NCI-H69 (cell line): ENCODE measurements around the gene CAMKV.
A peak's percentile ranks its signal among the peaks of the same experiment; 100 is the strongest.
"Not testable (repeated sequence)": the region's sequence is repeated elsewhere in the genome, so short reads cannot be mapped to it uniquely, and the experiment has no call there.

Source experiments
- DNase-seq: peaks from one replicate; lab custom pipeline; 2025; lab: John Stamatoyannopoulos, UW

CAMKV gene

GRCh38 chr3:49869525-49870126 is at the start of gene CAMKV:
Gene CAMKV (minus strand): TSS chr3:49869906. CDS start chr3:49862388, 7,518 bp downstream.
- peak; percentile 82 for DNase-seq

- DNase-seq: not testable (repeated sequence)
Observed at GRCh38 chr3:49917806-49918590, 48.3 kb upstream of the CAMKV start.

GRCh38 chr3:49916686-49917085 is 47.0 kb upstream of the CAMKV start:
- no peak for DNase-seq

- no peak for DNase-seq
Observed at GRCh38 chr3:49914906-49915305, 45.2 kb upstream of the CAMKV start.

GRCh38 chr3:49912881-49913281 is 43.2 kb upstream of the CAMKV start:
- DNase-seq: peak; percentile 34

DNA sequence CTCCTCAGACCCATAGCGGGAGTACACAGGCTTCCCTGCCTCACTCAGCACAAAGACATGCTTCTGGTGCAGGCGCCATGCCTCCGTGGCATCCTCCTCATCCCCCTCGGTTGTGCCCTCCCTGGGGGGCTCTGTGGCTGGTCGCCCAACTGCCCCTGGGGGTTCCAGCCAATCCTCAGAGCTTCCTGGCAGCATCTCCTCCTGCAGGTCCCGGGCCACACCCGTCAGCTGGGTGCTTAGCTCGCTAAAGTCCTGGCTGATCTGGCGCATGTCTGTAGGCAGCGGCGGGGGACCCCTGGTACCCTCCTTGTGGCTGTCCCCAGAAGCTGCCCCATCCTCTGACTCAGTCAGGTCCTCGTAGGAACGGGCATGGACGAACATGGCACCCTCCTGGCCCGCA is 41.9 kb upstream of the CAMKV start:
- no peak for DNase-seq

DNA sequence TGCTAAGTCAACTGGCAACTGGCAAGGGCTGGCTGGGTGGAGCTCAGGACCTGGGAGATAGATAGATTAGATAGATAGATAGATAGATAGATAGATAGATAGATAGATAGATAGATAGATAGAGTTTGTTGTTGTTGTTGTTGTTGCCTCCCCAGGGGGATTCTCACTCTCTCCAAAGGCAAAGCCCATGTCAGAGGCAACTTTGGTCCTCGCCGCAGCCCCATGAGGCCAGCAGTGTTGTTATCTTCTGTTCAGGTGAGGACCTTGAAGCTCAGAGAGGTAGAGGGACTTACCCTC is 41.4 kb upstream of the CAMKV start:
- DNase-seq: no peak

DNA sequence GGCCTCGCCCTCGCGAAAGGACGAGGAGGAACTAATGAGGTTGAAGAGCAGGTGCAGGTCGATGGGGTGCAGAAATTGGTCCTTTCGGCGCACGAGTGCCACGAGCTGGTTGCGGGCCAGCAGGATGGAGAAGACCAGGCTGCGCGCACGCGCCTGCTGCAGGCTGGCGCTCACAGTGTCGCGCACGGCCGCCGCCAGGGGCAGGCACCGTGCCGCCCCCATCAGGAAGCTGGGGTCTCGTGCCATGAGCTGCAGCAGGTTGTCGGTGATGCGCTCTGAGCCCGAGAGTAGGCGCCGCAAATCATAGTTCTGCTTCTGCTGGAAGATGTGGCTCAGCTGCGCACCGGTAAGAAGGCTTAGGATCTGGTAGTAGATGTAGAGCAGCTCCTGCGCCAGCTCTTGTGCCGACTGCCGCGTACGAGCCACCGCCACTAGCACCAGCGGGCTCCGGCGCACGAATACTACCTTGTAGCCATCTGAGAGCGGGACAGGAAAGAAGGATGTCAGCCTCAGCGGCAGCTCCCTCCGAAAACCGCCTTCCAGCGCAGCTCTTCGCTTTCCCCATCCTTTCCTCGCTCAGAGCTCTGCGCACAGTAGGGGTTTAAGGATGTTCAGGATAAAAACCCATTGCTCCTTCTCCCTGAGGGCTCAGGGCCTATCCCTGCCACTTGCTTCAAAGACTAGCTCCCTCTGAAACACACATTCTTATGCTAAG is 40.9 kb upstream of the CAMKV start:
- DNase-seq: no peak

DNA sequence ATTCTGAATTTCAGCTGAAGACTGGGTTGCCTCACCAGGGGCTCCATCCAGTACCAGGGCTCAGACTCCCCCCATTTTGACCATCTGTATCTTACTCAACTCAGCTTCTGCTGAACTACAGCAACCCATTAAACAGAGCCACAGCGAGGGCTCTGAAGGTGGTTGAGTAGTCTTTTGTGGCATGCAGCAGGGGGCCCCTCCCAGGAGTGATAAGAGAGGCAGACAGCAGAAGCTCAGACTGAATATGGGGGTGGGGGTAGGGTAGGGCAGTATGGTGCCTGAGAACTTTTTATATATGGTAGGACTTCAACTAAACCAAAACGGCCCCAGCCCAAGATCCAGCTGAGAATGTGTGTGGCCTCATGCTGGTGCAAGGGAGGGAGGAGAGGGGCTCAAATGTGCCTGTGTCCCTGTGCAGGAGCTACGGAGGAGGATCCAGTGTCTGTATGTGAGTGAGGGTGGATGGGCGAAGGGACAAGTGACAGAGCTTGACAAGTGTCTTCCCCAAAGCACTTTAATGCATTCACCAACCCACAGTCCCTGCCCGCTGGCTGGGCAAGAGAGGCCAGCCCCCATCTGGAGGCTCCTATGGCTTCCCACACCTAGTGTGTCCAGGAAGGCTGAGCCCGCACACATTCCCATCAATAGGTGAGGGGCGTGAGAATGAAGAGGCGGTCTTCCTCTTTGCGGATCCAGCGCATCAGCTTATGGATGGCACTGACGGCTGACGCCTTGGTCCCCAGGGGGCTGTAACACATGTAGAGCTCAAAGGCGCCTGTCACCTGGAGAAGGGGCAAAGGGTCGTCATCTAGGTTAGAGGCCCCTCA is 38.9 kb upstream of the CAMKV start:
- peak; percentile 5 for DNase-seq

- peak; percentile 74 for DNase-seq
Observed at GRCh38 chr3:49906073-49906743, 36.5 kb upstream of the CAMKV start.

GRCh38 chr3:49904448-49904847 is 34.7 kb upstream of the CAMKV start:
- not testable (repeated sequence) for DNase-seq

GRCh38 chr3:49903451-49904424 is 34.0 kb upstream of the CAMKV start, which contains the start of gene MST1R:
Gene MST1R (minus strand): TSS chr3:49903873. CDS start chr3:49903609, 264 bp downstream.
- DNase-seq: peak; percentile 94

GRCh38 chr3:49902511-49903345 is 33.0 kb upstream of the CAMKV start:
- DNase-seq: no peak

GRCh38 chr3:49901366-49902339 is 31.9 kb upstream of the CAMKV start:
- DNase-seq: peak; percentile 15

GRCh38 chr3:49900491-49901153 is 30.9 kb upstream of the CAMKV start:
- DNase-seq: peak; percentile 71

- DNase-seq: peak; percentile 33
Observed at GRCh38 chr3:49899815-49900214, 30.1 kb upstream of the CAMKV start.

DNA sequence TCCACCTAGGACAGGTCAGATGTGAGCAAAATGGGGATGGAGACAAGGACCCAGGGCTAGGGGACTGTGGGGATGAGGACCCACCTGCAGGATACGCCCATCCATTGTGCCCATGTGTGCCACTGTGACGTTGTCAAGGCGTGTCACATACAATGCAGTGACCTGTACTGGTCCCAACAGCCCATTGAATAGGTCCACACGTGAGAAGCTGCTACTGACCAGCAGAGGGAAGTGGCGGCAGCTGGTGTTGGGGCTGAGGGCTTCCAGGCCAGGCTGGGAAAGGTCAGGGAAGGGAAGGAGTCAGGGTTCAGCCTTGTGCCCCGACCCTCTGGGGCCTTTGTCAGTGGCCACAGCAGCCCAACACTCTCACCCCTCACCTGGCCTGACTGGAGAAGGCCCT is 29.3 kb upstream of the CAMKV start:
- no peak for DNase-seq

- no peak for DNase-seq
Observed at GRCh38 chr3:49896345-49896744, 26.6 kb upstream of the CAMKV start.
